Panc1 (cell line): Measurements from ENCODE around the gene XYLT1. TPM values are rescaled to one million over a fixed set of nuclear protein-coding genes. Genes with fewer than 3 reads are reported as not detected.

Experiments used
- ATAC-seq: fragments of 200-7000 bp; cut with Tn5 transposase; 2 replicates; pipeline ENCODE4 v1.9.1; 2020; ENCODE audit warnings: mild to moderate bottlenecking, moderate library complexity
- BruUV-seq: library from RNA; stranded (reverse); fragments of 400-500 nt; replicated peaks from 2 replicates; lab custom pipeline; 2021; lab: Mats Ljungman, UMichigan
- CTCF ChIA-PET: fragments of 300-600 bp; sonication (Branson Sonifier 250); formaldehyde crosslinking; loops from one replicate; lab custom pipeline; 2022; ENCODE audit warnings: antibody characterized with exemption; lab: Charles Lee
- POLR2A ChIA-PET: fragments of 300-600 bp; sonication (Branson Sonifier 250); formaldehyde crosslinking; loops from one replicate; lab custom pipeline; 2022; ENCODE audit warnings: antibody characterized with exemption; lab: Charles Lee
- DNase-seq: peaks from one replicate; pipeline ENCODE4 v3.0.0-alpha.2; 2010; ENCODE audit warnings: low read depth, low spot score
- H3K27ac ChIP-seq: 2 replicates; pipeline ENCODE4 v1.5.1; 2011; ENCODE audit warnings: mild to moderate bottlenecking, low read length, inconsistent platforms
- H3K27me3 ChIP-seq: fragments of 200-500 bp; sonication (Bioruptor generic); 2 replicates; pipeline ENCODE4 v1.6.0; 2014; ENCODE audit warnings: low read length, inconsistent platforms; ENCODE audit not compliant: control insufficient read depth, insufficient read depth
- H3K36me3 ChIP-seq: fragments of 200-500 bp; sonication (Bioruptor generic); 2 replicates; pipeline ENCODE4 v1.5.1; 2014; ENCODE audit warnings: inconsistent platforms, mild to moderate bottlenecking, low read length, moderate library complexity; ENCODE audit not compliant: control insufficient read depth, insufficient read depth
- H3K4me1 ChIP-seq: 2 replicates; pipeline ENCODE4 v1.5.1; 2011; ENCODE audit warnings: inconsistent platforms, mild to moderate bottlenecking, low read length, moderate library complexity; ENCODE audit not compliant: control insufficient read depth, insufficient read depth
- H3K4me3 ChIP-seq, 2 experiments: 2 replicates each; pipeline ENCODE4 v1.5.1; 2011 to 2012; ENCODE audit warnings: low read depth in 2 of 2, low read length in 2 of 2, mild to moderate bottlenecking in 2 of 2, inconsistent platforms in 1 of 2, moderate library complexity in 1 of 2
- H3K9me3 ChIP-seq: fragments of 200-500 bp; sonication (Bioruptor generic); 2 replicates; pipeline ENCODE4 v1.5.1; 2014; ENCODE audit warnings: low read depth, mild to moderate bottlenecking, inconsistent platforms, low read length, moderate library complexity; ENCODE audit not compliant: control insufficient read depth, insufficient read depth
- POLR2AphosphoS5 ChIP-seq: IDR thresholded peaks from 2 replicates; pipeline ENCODE4 v1.6.1; 2012; ENCODE audit warnings: mild to moderate bottlenecking, low read depth, low read length, moderate library complexity
- SIN3A ChIP-seq: IDR thresholded peaks from 2 replicates; pipeline ENCODE4 v1.6.1; 2012; ENCODE audit warnings: low read depth, mild to moderate bottlenecking, low read length, moderate library complexity, borderline replicate concordance; ENCODE audit not compliant: insufficient read depth
- TCF7L2 ChIP-seq: IDR thresholded peaks from 2 replicates; pipeline ENCODE4 v1.6.1; 2011; ENCODE audit warnings: mild to moderate bottlenecking, low read depth, low read length, inconsistent platforms
- in situ Hi-C: cut with HindIII; loops from 2 replicates; pipeline ENCODE4 v1.10.0; 2016; ENCODE audit warnings: low sequenced_read_pairs, low pct_unique_long_range_greater_than_20kb
- intact Hi-C: fragments of 100-400 bp; cut with micrococcal nuclease; formaldehyde crosslinking; loops from one replicate; pipeline ENCODE4 v1.10.0; 2022; ENCODE audit not compliant: unreplicated experiment
- total RNA-seq: library from RNA; stranded (reverse); gene quantifications from one replicate; pipeline ENCODE4 v1.2.1, GENCODE V29; 2021; ENCODE audit not compliant: unreplicated experiment
- TF ChIP-seq, protein P1 (sequence below): fragments of 450-650 bp; IDR thresholded peaks from 2 replicates; pipeline ENCODE4 v1.5.1; 2017; ENCODE audit warnings: mild to moderate bottlenecking
- TF ChIP-seq, protein P2 (sequence below), 2 experiments: IDR thresholded peaks; 2 replicates each; pipeline ENCODE4 v1.6.1; 2011 to 2012; ENCODE audit warnings: low read depth in 2 of 2, control low read depth in 1 of 2, low read length in 1 of 2, mild to moderate bottlenecking in 1 of 2, moderate library complexity in 1 of 2; ENCODE audit not compliant: insufficient read depth in 1 of 2

XYLT1 gene
- total RNA-seq, 1 experiment from 2014 or later: 0.62 TPM

DNA sequence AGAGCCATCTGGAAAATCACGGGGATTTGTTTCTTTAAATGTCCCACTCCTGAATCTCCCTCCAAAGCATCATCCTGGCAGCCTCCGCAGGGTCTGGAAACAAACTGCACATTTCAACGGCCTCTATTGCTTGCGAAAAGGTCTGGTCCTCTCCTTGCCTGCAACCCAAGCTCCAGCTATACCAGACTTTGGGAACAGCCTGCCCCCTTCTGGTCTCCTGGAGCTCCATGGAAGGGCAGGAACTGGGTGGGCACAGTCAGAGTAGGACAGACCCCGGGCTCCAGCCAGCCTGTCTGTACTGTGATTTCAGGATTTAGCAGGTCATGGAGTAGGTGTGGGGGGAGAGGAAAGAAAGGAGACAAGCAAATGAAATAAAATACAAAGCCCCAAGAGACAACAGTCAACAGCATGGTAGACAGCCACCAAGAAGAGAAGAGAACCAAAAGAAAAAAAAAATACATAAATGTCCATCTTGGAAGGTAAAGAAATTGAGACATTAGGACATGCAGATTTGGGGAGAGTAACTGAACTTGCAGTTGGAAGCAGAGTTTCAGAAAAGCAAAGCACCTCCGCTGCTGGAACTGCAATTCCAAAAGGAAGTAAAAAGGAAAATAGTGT, 2.7 kb downstream of the XYLT1 start:
- no peak overlapping the region; a peak in 1 of 4 replicates for H3K4me3 ChIP-seq
- H3K27ac ChIP-seq: no peak overlapping the region
- CTCF ChIA-PET: interaction anchor here (0.6 to 1.4 kb wide), 2 partner anchors 260 to 607 kb away, joined by 6 to 7 read pairs; no protein-coding TSS in a partner anchor
- no peak for TF ChIP-seq POLR2AphosphoS5
- TF ChIP-seq, protein P1, sequence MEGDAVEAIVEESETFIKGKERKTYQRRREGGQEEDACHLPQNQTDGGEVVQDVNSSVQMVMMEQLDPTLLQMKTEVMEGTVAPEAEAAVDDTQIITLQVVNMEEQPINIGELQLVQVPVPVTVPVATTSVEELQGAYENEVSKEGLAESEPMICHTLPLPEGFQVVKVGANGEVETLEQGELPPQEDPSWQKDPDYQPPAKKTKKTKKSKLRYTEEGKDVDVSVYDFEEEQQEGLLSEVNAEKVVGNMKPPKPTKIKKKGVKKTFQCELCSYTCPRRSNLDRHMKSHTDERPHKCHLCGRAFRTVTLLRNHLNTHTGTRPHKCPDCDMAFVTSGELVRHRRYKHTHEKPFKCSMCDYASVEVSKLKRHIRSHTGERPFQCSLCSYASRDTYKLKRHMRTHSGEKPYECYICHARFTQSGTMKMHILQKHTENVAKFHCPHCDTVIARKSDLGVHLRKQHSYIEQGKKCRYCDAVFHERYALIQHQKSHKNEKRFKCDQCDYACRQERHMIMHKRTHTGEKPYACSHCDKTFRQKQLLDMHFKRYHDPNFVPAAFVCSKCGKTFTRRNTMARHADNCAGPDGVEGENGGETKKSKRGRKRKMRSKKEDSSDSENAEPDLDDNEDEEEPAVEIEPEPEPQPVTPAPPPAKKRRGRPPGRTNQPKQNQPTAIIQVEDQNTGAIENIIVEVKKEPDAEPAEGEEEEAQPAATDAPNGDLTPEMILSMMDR: peak; percentile 82
- no peaks in the 10 kb centered on the region for H3K9me3 ChIP-seq
- intact Hi-C loops: loop anchor here (5.0 kb wide), 1 partner anchor 606 kb away; no protein-coding TSS in a partner anchor
- in situ Hi-C loops: no loop called here
- peaks cover 7% of the 10 kb centered on the region for H3K4me1 ChIP-seq
- POLR2A ChIA-PET: interaction anchor here (0.6 kb wide), 1 partner anchor 651 kb away, joined by 6 read pairs; no protein-coding TSS in a partner anchor
- H3K27me3 ChIP-seq: peaks cover 36% of the 10 kb centered on the region
- no TSS peak for BruUV-seq
- H3K36me3 ChIP-seq: no peaks in the 10 kb centered on the region
- DNase-seq: no peak
- peak; percentile 68 for ATAC-seq

DNA sequence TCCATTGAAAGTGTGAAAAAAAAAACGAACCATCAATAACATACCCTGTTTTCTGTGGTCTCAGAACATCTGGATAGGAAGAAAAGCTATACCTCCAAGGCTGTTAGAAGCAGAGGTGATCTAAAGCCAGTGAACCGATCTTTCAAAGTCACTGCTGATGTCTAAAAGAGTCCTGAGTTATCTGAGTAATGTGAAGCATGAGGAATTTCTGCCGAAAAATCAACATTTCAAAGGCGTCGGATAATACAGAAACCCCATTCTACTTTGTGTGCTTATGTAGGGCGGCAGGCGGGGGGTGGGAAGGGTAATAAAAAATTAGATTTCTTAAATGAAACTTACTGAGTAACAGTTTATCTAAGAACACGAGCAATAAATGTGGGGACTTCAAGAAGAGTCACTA, 3.9 kb downstream of the XYLT1 start:
- DNase-seq (no peak), ATAC-seq (no peak)
- H3K9me3 ChIP-seq: no peaks in the 10 kb centered on the region
- H3K4me3 ChIP-seq: no peak overlapping the region
- peaks cover 34% of the 10 kb centered on the region for H3K27me3 ChIP-seq
- in situ Hi-C loops (no loop called here), intact Hi-C loops (loop anchor here (5.0 kb wide), 1 partner anchor 605 kb away; no protein-coding TSS in a partner anchor)
- CTCF ChIA-PET: no interaction called here
- BruUV-seq: no TSS peak
- no peak overlapping the region for H3K27ac ChIP-seq
- H3K4me1 ChIP-seq: peaks cover 7% of the 10 kb centered on the region
- TF ChIP-seq, protein P1: no peak
- TF ChIP-seq TCF7L2: no peak
- TF ChIP-seq, protein P2, sequence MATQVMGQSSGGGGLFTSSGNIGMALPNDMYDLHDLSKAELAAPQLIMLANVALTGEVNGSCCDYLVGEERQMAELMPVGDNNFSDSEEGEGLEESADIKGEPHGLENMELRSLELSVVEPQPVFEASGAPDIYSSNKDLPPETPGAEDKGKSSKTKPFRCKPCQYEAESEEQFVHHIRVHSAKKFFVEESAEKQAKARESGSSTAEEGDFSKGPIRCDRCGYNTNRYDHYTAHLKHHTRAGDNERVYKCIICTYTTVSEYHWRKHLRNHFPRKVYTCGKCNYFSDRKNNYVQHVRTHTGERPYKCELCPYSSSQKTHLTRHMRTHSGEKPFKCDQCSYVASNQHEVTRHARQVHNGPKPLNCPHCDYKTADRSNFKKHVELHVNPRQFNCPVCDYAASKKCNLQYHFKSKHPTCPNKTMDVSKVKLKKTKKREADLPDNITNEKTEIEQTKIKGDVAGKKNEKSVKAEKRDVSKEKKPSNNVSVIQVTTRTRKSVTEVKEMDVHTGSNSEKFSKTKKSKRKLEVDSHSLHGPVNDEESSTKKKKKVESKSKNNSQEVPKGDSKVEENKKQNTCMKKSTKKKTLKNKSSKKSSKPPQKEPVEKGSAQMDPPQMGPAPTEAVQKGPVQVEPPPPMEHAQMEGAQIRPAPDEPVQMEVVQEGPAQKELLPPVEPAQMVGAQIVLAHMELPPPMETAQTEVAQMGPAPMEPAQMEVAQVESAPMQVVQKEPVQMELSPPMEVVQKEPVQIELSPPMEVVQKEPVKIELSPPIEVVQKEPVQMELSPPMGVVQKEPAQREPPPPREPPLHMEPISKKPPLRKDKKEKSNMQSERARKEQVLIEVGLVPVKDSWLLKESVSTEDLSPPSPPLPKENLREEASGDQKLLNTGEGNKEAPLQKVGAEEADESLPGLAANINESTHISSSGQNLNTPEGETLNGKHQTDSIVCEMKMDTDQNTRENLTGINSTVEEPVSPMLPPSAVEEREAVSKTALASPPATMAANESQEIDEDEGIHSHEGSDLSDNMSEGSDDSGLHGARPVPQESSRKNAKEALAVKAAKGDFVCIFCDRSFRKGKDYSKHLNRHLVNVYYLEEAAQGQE (IDR thresholded peaks at IDR 0.05; ENCODE audit: insufficient read depth in 1 of 2, low read depth in 2 of 2, low read length in 1 of 2): no peak
- no peak for TF ChIP-seq SIN3A
- TF ChIP-seq POLR2AphosphoS5: no peak
- POLR2A ChIA-PET: no interaction called here
- no peaks in the 10 kb centered on the region for H3K36me3 ChIP-seq
